Stimulated activated CD4-positive, alpha-beta T cell treated with anti-CD3 and anti-CD28 coated beads, Interleukin-4, amount 100 ng/mL, for 48 hours (primary cell): ENCODE results near the gene SGO2.
"Not testable (repeated sequence)": the region's sequence is repeated elsewhere in the genome, so short reads cannot be mapped to it uniquely, and the experiment has no call there.

ENCODE experiments used
- DNase-seq, 2 donors: peaks; one replicate each; pipeline ENCODE4 v3.0.0-alpha.2; 2020; ENCODE audit warnings: low read depth in 2 of 2

Gene SGO2

DNA sequence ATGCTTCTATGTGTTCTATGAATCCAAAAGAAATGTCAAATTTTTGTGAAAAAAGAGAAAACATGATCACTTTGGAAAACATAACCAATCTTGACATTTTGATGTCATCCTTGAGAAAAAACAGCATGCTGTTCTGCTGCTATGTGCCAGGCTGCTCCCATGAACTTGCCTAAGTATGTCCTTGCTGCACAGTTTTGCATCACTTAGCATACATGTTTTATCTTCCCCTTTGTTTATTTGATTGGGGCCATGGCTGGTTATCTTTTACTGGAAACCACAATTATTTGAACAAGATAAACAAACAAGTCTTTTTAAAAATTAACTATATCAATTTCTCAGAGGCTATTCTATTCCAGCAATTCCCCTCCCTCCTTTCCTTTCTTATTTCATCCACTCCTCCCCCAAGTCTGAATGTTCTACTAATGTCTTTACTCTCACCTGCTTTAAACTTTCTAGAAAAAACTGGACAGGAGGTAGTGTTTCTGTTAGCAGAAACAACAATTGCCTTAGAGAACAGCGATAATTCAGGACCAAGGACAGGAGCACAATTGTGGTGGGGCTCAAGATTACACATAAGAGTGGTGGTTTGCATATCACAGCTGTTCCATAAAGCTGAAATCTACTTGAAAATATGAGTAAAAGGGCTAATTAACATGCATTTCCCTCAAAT, 66.5 kb downstream of the SGO2 start:
- DNase-seq, result no peak

DNA sequence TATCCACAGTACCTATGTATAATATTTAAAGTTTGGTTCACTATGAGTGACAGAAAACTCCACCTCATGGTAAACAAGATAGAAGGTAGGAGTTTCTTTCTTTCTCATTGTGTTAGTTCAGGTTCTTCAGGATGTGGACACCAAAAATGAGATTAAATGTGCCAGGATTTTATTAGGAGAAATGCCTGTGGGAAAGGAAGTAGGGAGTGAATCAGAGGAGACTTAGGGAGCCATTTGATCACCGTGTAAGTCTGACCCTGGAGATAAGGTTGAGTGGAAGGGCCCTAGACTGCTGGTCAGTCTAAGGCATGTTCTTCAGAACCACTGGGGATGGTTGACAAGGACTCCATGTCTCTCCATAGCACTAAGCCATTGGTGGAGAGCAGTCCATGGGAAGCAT, 67.9 kb downstream of the SGO2 start:
- DNase-seq, result no peak

DNA sequence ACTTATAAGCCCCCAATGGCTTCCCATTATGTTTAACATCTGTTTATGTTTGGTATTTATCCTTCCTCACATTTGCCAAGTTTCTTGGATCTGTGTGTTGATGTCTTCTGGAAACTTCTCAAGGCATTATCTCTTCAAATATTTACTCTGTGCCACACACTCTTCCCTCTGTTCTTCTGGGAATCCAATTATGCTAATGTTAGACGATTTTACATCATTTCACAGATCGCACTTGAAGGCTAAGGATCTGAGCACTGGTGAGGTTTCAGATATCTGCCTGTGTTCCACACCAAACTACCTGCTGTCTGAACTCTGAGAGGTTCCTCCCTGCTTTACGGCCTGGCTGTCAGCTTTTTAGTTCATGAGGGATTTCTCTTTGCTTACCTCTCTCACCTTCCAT, 69.9 kb downstream of the SGO2 start:
- DNase-seq, result no peak

DNA sequence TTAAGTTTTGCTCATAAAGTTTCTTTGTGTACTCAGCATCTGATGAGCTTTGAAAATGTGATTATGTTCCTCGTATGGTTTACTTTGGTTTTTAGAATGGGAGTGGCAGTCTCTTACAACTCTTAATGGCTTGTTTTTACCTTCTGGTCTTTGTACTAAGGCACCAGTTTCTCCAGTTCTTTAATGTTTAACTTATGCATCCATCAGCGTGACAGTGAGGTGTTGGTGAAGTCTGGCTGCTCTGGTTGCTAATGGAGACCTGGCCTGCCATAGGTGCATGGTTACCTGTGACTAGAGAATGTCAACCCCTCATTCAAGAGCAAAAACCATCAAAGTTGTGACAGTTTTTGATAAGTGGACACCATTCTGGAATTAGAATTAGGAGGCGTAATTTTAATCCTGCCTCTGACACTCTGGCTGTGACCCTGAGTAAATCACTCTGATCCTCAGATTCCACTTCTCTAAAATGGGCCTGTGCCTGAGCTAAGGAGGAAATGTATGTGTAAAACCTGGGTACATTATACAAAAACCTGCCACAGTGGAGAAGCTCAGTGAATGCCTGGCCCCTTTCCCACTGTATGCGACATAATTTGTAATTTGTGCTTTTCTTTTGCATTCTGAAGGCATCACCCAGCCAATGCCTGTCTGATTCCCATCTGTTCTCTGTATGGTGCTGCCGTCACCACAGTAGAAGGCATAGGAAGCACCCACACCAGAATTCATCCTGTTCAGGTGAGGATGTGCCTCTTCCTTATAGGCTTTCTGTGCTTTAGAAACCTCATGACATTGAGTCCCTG, 71.0 kb downstream of the SGO2 start:
- DNase-seq, result no peak

DNA sequence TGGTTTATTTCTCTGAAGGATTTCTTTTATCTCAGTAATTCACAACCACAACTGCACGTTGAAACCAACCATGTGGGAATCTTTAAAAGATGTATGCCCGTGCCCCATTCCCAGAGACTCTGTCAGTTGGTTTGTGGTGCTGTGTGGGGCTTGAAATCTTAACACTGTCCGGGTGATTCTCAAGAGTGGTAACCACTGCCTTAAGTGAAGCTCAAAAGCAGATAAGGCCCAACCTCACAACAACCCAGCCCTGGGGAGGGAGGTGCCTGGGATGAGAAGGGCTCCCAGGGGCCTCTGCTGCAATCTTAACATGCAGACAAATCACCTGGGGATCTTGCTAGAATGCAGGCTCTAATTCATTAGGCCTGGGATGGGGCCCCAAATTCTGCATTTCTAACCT, 73.2 kb downstream of the SGO2 start:
- DNase-seq, result no peak

DNA sequence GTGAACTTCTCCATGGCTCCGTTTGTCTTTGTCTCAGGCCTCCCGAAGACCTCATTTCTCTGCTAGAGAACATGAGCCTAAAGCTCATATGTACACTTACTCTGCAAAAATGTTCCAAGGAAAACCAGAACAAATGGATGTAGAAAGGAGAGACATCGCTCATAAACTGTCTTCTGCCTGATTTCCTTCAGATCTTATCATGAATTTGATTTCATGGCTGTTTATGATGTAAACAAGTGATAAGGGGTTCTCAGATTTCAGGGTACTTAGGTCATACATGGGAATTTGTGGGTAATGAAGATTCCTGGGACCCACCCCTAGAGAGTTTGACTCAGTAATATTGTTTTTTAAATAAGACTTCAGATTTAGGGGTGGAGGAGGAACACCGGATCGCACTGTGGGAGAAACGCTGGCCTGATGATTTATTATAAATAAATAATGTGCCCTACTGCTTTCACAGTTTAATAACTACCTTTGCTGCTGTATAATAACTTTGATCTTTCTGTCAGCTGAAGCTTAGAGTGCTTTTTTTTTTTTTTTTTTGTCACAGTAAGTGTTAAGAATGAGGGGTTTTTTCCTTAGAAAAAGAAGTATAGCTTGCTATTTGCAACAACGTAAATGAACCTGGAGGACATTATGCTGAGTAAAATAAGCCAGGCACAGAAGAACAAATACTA, 74.7 kb downstream of the SGO2 start:
- DNase-seq, result no peak

DNA sequence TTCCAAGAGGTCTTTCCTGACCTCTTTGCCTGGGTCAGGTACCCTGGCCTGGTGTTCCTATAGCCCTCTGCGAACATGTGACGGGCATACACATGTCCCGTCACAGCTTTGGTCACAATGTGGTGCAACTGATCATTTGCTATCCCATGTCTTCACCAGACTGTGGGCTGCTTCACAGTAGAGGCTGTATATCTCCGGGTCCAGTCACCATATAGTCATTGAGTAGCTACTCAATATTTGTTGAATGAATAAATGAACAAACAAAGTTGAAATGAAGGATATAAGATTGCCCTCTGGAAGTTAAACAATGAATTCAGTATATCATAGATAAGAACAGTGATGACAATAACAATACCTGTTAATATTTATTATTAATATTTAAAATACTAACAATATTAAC, 76.6 kb downstream of the SGO2 start:
- no peak for DNase-seq

DNA sequence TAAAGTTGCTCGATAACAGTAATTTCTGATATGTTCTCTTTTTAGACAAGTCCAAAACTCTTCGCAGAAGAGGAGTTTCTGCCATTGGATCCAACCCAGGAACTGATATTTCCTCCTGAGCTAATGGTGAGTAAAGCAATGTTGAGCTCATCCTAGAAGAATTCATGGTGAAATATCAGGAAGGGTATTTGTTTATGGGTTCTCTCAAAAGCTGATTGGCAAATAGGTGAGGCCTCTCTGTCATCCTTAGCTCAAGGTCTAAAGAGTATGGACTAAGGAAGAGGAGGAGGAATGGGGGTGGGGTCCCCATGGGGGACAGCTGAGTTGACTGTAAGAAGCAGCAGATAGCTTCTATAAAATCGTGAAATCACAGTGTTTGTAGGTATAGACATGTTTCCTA, 78.0 kb downstream of the SGO2 start:
- no peak for DNase-seq

DNA sequence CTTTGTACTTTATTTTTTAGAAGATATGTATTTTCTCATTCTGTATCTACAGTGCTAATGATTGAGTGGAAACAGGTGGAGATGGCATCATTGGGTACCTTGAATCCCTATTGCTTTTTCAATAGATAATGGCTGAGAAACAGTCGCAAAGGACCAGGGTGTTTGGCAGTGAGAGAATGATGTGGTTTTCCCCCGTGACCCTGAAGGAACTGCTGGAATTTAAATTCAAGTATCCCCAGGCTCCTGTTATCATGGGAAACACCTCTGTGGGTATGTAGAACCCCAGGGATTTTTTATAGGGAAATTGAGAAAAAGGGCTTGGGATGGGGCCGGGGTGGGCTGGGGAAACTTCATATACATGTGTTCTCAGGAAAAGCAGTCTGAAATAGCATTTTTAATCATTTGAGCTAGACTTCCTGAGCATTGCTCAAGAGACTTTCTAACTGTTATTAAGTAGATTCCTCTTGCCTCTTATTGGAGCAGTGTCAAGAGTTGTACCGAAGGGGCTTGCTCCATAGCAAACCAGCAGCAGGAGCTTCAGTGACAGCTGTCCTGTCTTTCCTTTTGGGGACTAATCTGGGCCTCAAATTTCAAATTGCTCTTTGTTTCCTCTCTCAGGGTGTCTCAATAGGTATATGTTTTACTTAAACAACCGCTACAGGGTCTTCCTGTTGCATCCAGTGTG, 78.7 kb downstream of the SGO2 start:
- no peak for DNase-seq

DNA sequence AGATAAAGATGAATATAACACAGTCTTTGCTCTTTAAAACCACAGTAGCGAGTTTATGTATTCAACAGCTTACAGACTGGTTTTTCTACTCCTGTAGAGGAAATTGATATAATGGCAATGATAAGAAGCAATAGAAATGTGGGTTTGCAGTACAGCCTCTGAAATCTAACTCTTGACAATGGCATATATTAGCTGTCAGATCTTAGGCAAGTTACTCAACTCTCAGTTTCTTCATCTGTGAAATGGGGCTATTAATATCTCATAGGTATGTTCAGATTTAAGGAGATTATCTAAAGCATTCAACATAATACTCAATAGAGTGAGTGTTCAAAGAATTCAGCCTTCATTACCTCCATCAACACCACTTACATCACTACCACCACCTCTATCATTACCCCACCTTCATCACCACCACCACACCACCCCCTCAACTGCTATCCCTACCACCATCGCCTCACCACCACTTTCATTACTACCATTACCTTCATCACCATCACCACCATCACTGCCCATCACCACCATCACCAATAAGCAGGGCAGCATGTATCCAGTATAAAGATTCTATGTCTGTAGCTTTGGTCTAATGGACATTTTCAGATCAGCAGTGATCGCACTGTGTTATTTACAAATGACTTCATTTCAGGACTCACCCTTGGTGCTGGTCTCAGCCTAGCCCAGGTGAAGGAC, 82.5 kb downstream of the SGO2 start:
- DNase-seq, result no peak

DNA sequence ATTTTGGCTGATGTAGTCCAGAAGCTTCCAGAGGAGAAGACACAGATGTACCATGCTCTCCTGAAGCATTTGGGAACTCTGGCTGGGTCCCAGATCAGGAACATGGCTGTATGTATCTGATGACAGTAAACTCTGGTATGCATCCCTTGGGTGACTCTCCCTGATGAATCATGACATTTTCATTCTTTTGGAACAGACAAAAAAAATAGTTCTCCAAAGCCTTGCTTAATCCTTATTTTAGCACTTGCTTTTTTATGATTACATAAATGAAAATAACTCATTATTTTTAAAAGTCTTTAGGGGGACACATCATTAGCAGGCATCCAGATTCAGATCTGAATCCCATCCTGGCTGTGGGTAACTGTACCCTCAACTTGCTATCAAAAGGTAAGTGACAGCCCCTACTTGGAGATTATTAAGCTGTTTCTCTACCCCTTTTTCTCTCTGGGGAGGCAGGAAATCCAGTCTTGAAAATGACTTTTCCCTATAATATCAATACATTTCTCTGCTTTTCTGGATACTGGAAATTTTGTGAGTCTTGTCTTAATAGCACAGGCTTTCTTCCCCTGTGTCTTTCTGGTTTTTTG, 83.1 kb downstream of the SGO2 start:
- DNase-seq, result no peak

DNA sequence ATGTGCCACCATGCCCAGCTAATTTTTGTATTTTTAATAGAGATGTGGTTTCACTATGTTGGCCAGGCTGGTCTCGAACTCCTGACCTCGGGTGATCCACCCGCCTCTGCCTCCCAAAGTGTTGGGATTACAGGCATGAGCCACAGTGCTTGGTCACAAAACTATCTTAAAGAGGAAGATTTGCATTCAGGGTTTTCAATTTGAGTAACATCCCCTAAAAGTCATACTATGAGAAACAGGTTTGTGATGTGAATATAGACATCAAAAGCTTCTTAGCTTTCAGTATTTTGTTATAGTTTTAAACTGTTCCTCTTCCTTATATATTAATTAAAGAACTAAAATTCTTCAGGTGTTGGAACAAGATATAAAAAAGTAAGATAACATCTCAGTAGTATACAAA, 84.2 kb downstream of the SGO2 start:
- not testable (repeated sequence) for DNase-seq

DNA sequence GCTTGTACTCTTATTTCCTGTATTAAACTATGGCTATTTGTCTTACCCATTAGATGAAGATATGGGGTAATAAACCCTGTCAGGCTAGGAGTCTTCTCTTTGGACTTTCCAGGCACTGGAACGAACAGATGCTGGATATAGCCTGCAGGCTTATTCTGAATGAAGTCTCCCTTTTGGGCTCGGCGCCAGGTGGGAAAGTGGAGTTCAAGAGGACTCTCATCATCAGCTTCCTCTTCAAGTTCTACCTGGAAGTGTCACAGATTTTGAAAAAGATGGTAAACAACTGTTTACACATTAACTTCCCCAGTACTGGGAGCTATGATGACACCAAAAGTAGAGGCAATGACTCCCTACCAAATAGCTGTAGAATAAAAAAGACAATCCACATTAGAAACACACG, 87.7 kb downstream of the SGO2 start:
- DNase-seq, result no peak

DNA sequence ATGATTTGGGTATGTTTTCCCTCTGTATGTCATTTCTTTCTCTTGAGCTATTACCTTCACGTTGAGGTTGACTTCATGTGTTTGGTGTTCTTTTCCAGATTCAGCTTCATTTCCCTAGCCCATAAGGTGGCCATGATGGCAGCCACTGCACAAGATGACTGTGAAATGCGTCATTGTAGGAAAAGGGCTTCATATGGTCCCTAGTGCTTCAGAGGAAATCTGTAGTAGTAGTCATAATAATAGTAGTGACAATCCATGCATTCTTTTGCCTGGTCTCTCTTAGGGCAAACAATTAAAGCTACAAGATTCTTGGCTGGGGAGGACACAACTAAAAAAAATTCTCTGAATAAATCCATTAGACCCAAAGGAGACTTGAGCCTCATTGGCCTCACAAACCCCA, 88.2 kb downstream of the SGO2 start:
- no peak for DNase-seq

DNA sequence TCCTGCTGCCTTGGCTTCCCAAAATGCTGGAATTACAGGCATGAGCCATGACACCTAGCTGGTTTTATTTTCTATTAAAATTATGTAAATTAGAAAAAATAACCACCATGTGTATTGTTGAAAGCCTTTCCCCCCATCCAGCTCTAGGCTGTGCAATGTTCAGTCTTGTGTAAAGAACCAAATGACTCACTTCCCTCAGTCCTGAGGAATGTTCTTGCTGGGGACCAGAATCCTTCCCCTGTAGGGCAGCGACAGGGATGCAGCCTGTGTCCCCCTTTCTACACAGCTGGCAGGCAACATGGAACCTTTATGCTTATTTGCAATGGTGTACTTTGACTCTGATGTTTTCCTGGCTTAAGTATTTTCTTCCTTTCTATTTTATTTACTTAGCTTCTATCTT, 89.2 kb downstream of the SGO2 start:
- no peak for DNase-seq

DNA sequence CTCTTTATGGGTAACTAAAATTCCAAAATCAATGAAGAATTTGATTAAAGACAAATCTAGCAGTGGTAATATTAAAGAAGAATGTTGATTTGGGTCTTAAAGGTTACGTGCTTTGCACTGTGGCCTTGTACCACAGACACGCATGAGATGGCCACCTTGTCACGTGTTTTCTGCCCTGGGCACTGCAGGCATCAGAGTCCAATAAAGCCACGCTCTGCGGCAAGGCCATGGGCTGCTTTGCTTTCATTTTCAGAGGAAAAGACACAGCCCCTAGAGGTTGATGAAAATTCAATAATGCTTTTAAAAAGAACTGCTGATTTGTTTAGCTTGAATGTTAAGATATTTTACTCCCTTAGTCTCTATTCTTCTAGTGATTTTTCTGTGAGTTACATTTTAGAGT, 90.2 kb downstream of the SGO2 start:
- no peak for DNase-seq

DNA sequence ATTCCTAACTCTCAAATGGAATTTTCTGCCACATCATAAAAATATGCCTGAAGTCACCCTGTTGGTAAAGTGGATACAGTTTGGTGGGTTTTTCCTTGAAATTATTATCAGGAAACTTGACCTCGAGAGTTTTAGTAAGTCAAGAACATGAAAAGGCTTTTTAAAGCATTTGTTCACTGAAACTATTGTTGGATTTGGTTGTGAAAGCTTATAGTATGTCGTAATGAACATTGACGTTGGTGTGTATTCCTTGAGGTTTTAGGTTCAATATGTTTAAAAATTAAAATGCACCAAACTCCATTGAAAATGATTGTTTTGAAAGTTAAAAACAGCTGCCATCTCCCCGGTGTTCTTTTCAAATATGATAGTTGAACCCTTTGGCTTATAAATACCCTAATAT, 90.6 kb downstream of the SGO2 start:
- no peak for DNase-seq

DNA sequence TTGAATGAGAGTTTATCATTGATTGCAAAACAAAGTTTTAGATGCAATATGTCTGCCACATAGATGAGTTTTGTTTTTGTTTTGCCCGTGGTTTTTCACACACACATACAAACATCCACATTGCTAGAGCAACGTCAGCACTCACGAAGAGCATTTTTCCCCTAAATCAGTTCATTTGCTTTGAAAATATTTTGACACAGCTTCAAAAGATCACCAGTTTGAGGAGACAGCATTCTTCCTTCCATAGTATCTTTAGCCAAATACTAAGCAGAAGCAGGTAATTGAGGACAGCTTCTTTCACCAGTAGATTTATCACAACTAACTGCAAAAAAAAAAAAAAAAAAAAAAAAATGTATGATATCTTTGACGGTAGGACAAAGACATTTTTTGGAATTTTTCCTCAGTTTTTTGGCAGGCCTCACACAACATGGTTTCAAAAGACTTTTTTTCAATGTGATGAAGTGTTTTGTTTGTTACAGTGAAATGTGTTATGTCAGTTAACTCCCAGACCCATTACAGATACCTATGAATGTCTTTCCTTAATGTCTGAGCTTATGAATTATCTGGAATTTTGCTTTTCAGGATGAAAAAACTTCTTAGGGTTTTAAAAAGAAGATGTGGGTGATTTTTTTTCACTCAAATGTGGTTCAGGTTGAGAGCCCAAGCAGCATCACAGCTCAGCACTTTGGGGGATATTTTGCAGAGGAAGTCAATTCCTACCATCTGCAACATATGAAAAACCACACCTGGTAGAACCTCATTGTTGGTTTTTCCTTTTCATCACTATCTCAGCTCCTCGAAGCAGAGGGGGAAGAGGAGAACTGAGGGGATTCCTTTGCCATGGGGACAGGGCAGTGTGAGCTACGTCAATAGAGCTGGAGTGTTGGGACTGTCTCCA, 91.4 kb downstream of the SGO2 start:
- DNase-seq, result no peak

DNA sequence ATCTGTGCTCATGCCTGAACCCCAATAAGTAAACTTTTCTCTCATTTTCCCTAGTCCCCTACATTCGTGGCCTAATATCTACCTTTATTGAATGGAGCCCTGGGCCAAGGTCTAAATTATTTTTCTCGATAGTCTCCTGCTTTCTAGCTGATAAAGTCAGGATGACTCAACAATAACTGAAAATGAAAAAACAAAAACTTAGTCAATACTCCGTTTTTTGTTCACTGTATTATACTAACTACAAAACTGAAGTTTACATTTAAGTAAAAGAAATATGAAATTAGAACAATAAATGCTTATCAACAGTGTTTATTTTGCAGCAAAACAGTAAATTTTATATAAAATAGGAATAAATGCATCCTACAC, 92.0 kb downstream of the SGO2 start:
- DNase-seq, result no peak

DNA sequence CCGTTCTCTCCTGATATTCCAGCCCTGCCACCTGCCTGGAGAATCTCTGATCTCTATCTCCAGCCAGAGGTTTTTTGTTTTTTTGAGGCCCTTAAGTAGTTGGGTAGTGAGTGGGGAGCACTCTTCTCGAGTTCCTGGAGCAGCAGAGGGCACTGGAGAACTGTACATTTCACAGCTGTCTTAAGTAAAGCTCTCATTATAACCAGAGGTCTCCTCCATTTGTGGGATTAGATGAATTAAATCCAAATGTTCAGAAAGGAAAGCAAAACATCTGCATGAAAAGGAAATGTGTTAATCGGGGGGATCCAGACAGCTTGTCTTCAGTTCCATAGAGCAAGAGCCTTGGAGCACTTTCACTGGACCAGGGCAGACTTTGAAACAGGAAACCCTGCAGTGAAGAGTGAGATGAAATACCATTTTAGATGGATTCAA, 92.6 kb downstream of the SGO2 start:
- no peak for DNase-seq

DNA sequence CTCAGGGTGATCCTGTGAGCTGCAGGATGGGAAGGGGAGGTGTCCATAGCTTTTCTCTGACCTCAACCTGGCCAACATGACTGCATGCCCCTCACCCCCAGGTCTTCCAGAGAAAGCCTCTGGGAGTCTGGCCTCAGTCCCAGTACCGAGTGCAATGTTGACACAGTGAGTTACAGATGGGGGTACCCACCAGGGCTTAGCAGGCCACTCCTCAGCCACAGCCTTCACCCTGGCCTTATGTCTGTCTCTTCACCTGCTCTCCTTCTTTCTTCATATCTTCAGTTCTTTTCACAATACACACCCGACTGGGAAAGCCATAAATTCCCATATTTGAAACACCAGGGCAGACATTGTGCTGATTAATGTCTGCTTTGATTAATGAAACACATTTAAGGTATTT, 93.3 kb downstream of the SGO2 start:
- no peak for DNase-seq
